Spleen (tissue), 7 donors: ENCODE measurements around the gene RCOR3.

Experiments used
- POLR2AphosphoS5 ChIP-seq, 3 donors: sonication (generic); formaldehyde crosslinking; IDR thresholded peaks; one replicate each; pipeline ENCODE4 v1.5.1; 2017; ENCODE audit warnings: antibody characterized with exemption in 3 of 3
- TF ChIP-seq, protein P1 (sequence below), 11 experiments: fragments of 200-600 bp in 7 of 11; fragments of 450-650 bp in 4 of 11; sonication (generic) in 4 of 11; IDR thresholded peaks in 8 of 11; conservative IDR thresholded peaks in 3 of 11; 1 replicate in 7 of 11; 2 replicates in 4 of 11; pipeline versions ENCODE4 v1.4.0 to v1.8.0; 2016 to 2021; ENCODE audit warnings: antibody characterized with exemption in 11 of 11, inconsistent platforms in 4 of 11, mild to moderate bottlenecking in 1 of 11
- donor health status: DM: no; HTN: no; CAD: no; lungs with moderate emphysema.
- donor health status: DM: no; HTN: no; CAD: no.
- donor health status: DM: no; HTN: no; CAD: no.

DNA sequence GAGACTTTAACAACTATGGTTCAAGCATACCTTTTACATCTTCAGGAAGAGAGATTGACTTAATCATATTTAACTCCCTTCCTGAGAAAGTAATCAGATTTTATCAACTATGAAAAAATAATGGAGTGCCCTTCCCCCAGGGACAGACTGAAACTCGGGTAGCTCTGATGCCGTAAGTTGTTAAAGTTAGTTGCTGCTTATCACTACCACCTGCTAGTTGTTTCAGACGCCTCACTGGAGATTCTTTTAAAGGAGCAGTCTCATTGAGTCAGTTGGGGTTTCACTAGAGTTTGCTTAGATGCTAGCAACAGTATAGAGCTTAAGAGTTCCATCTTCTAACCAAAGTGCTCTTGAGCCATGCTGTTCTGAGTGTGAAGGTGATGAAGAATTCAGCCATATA is 50.5 kb downstream of the RCOR3 start:
- TF ChIP-seq, protein P1, sequence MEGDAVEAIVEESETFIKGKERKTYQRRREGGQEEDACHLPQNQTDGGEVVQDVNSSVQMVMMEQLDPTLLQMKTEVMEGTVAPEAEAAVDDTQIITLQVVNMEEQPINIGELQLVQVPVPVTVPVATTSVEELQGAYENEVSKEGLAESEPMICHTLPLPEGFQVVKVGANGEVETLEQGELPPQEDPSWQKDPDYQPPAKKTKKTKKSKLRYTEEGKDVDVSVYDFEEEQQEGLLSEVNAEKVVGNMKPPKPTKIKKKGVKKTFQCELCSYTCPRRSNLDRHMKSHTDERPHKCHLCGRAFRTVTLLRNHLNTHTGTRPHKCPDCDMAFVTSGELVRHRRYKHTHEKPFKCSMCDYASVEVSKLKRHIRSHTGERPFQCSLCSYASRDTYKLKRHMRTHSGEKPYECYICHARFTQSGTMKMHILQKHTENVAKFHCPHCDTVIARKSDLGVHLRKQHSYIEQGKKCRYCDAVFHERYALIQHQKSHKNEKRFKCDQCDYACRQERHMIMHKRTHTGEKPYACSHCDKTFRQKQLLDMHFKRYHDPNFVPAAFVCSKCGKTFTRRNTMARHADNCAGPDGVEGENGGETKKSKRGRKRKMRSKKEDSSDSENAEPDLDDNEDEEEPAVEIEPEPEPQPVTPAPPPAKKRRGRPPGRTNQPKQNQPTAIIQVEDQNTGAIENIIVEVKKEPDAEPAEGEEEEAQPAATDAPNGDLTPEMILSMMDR (IDR thresholded peaks at IDR 0.05 in 8 of 11, conservative IDR thresholded peaks at IDR 0.05 in 3 of 11), result no peak
- no peak for TF ChIP-seq POLR2AphosphoS5 (IDR thresholded peaks at IDR 0.05)
